Erythroblast (primary cell): ENCODE measurements around the gene MINDY2.

Experiments
- GATA1 ChIP-seq: IDR thresholded peaks from 2 replicates; pipeline ENCODE4 v1.6.1; 2011; ENCODE audit warnings: low read depth, mild to moderate bottlenecking, control low read depth, low read length, moderate library complexity
- POLR2A ChIP-seq: IDR thresholded peaks from 2 replicates; pipeline ENCODE4 v1.6.1; 2011; ENCODE audit warnings: mild to moderate bottlenecking, low read length

DNA sequence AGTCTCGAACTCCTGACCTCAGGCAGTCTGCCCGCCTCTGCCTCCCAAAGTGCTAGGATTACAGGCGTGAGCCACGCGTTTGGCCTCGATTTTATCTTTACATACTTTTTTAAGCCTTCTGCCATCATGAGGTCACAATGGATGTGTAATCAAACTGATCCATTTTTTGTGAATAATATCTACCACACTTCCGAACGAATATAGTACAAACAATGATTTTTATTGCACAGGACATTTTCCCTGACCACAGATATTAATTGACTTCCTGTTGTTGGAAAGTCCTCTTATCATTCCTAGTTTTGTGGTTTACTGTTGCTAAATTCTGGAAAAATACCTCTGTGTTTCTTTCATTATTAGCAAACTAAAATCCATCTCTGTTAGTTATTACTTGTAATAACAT, 68.9 kb downstream of the MINDY2 start:
- TF ChIP-seq POLR2A (no peak), GATA1 (no peak)
